Body of pancreas (tissue), 4 donors: Measurements from ENCODE around the gene RSF1. TPM values are rescaled to one million over a fixed set of nuclear protein-coding genes. Genes with fewer than 3 reads are reported as not detected.

Experiments used
- ATAC-seq: fragments of 150-250 bp; one replicate; pipeline ENCODE4 v1.9.1; 2016
- DNase-seq, 4 donors: peaks; one replicate each; pipeline ENCODE4 v3.0.0-alpha.2; 2019
- H3K27ac ChIP-seq, 4 donors: fragments of 200-600 bp; sonication (generic); 1 replicate in 3 of 4; 2 replicates in 1 of 4; pipeline versions ENCODE4 v1.5.1 to v1.6.1; 2016 to 2019; ENCODE audit warnings: mild to moderate bottlenecking in 1 of 4, mixed read lengths in 1 of 4, moderate library complexity in 1 of 4
- H3K27me3 ChIP-seq, 2 donors: fragments of 200-600 bp; sonication (generic); one replicate each; pipeline ENCODE4 v1.6.0; 2016; ENCODE audit warnings: mild to moderate bottlenecking in 1 of 2
- H3K36me3 ChIP-seq, 2 donors: fragments of 200-600 bp; sonication (generic); replicated peaks in 1 of 2; 2 replicates each; pipeline ENCODE4 v1.5.1; 2016; ENCODE audit warnings: low read depth in 2 of 2; ENCODE audit not compliant: insufficient read depth in 1 of 2
- H3K4me1 ChIP-seq: fragments of 200-600 bp; sonication (generic); one replicate; pipeline ENCODE4 v1.6.0; 2016
- H3K4me3 ChIP-seq, 2 donors: fragments of 200-600 bp; sonication (generic); 1 replicate in 1 of 2; 2 replicates in 1 of 2; pipeline ENCODE4 v1.5.1; 2016 to 2019
- H3K9me3 ChIP-seq, 3 donors: fragments of 200-600 bp; sonication (generic); 1 replicate in 2 of 3; 2 replicates in 1 of 3; pipeline ENCODE4 v1.5.1; 2016
- CTCF ChIP-seq, 7 experiments: fragments of 450-650 bp in 4 of 7; fragments of 200-600 bp in 3 of 7; sonication (generic) in 3 of 7; IDR thresholded peaks; one replicate each; pipeline ENCODE4 v1.5.1; 2016 to 2019; ENCODE audit warnings: antibody characterized with exemption in 7 of 7
- POLR2A ChIP-seq, 3 donors: fragments of 450-650 bp; IDR thresholded peaks; one replicate each; pipeline ENCODE4 v1.6.1; 2016; ENCODE audit warnings: antibody characterized with exemption in 3 of 3, mild to moderate bottlenecking in 2 of 3
- WGBS, 2 donors: methylation state at CpG; one replicate each; pipeline ENCODE4 v1.1.5; 2017; 5-methylcytosine and 5-hydroxymethylcytosine counted together
- intact Hi-C: fragments of 100-400 bp; cut with DNase I; formaldehyde crosslinking; loops from one replicate; pipeline ENCODE4 v1.15.1; 2023
- total RNA-seq, 2 donors: library from RNA; depleted of rRNA; stranded (reverse); fragments of >200 nt; gene quantifications; one replicate each; pipeline ENCODE4 v1.1.0, GENCODE V29; 2016

RSF1 gene
- total RNA-seq, 2 donors from 2014 or later = 18.2 to 129 TPM

- Histone ChIP-seq H3K27me3 (no peaks in the 10 kb centered on the region), H3K4me3 (no peak overlapping the region), H3K27ac (no peak overlapping the region), H3K36me3 (peaks cover 3 to 12% of the 10 kb centered on the region in 2 donors), H3K9me3 (no peaks in the 10 kb centered on the region), H3K4me1 (no peaks in the 10 kb centered on the region)
- 100% methylated on average over 1 of the region's 1 CpG for WGBS, 2 donors
- DNase-seq (no peak), ATAC-seq (no peak)
- intact Hi-C loops = no loop called here
- no peak for TF ChIP-seq POLR2A (IDR thresholded peaks at IDR 0.05)
- TF ChIP-seq CTCF (IDR thresholded peaks at IDR 0.05) = no peak
These were observed 125.1 kb downstream of the RSF1 start for GRCh38 chr11:77695417-77695816.

DNA sequence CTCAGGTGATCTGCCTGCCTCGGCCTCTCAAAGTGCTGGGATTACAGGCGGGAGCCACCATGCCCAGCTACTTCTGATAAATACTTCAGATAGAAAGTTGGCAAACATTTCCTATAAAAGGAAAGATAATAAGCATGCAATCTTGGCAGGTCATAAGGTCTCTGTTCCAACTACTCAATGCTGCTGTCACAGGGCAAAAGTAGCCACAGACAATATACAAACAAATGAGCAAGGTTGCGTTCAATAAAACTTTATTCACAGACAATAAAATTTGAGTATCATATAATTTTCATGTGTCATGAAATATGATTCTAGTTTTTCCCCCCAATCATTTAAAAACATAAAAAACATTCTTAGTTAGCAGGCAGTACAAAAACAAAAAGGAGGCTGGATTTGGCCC, 129.9 kb downstream of the RSF1 start:
- WGBS, 2 donors = 90 to 93% methylated on average over 3 of the region's 3 CpGs
- ATAC-seq = no peak

DNA sequence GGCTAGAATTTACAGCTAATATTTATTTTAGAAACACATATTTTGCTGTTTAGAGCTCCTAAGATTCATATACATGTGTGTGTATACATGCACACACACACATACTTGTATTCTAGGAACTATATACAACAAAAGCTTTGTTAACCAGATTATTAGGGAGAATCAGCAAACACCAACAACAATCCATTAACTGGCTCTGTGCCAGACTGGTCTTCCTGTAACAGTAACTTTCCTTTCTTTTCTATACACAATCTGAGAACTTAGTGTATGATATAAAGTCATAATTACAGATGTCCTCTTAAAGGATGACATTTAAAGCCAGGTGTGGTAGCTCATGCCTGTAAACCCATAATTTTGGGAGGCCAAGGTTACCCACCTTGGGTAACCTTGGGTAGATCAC, 133.4 kb downstream of the RSF1 start:
- intact Hi-C loops = no loop called here
- DNase-seq = no peak
- H3K36me3 ChIP-seq = peaks cover 0 to 16% of the 10 kb centered on the region in 2 donors
- H3K27me3 ChIP-seq = no peaks in the 10 kb centered on the region
- no peaks in the 10 kb centered on the region for H3K9me3 ChIP-seq
- no peaks in the 10 kb centered on the region for H3K4me1 ChIP-seq
- H3K4me3 ChIP-seq = no peak overlapping the region
- no peak overlapping the region for H3K27ac ChIP-seq
- no peak for ATAC-seq
- TF ChIP-seq CTCF (IDR thresholded peaks at IDR 0.05) (no peak), POLR2A (IDR thresholded peaks at IDR 0.05) (no peak)

More for the DNA sequence above, 129.9 kb downstream of the RSF1 start:
- TF ChIP-seq POLR2A (IDR thresholded peaks at IDR 0.05) = no peak
- no peak for TF ChIP-seq CTCF (IDR thresholded peaks at IDR 0.05)
- Histone ChIP-seq H3K9me3 (no peaks in the 10 kb centered on the region), H3K27me3 (no peaks in the 10 kb centered on the region), H3K4me3 (no peak overlapping the region), H3K4me1 (no peaks in the 10 kb centered on the region), H3K36me3 (peaks cover 0 to 8% of the 10 kb centered on the region in 2 donors), H3K27ac (no peak overlapping the region)
- intact Hi-C loops = no loop called here
- DNase-seq = no peak

DNA sequence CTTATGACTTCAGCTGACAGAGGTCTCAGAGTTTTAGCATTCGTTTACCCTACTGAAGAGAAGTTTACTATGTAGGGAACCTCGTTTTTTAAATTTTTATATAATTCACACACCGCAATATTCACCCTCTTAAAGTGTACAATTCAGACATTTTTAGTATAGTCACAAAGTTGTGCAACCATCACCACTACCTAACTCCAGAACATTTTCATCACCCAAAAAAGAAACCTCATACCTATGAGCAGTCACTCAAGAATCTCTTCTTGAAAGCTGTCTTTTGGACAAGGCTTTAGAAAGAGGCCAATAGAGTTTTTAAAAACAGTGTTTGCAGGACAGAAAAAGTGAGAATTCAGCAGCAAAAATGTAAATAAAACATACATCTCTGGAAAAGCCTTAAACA, 143.4 kb downstream of the RSF1 start:
- 90 to 93% methylated on average over 3 of the region's 3 CpGs for WGBS, 2 donors

More for the DNA sequence above, 143.4 kb downstream of the RSF1 start:
- no peaks in the 10 kb centered on the region for H3K27me3 ChIP-seq
- H3K27ac ChIP-seq = no peak overlapping the region
- H3K36me3 ChIP-seq = peaks cover 0 to 20% of the 10 kb centered on the region in 2 donors
- intact Hi-C loops = no loop called here
- no peak for TF ChIP-seq POLR2A (IDR thresholded peaks at IDR 0.05)
- no peak for TF ChIP-seq CTCF (IDR thresholded peaks at IDR 0.05)
- no peak overlapping the region for H3K4me3 ChIP-seq
- ATAC-seq (no peak), DNase-seq (no peak)
- no peaks in the 10 kb centered on the region for H3K4me1 ChIP-seq
- H3K9me3 ChIP-seq = no peaks in the 10 kb centered on the region
